Measurements from ENCODE around the gene CAMK2B. TPM values are rescaled to one million over a fixed set of nuclear protein-coding genes. Genes with fewer than 3 reads are reported as not detected.
"Not testable (repeated sequence)": the region's sequence is repeated elsewhere in the genome, so short reads cannot be mapped to it uniquely, and the experiment has no call there.

CAMK2B gene
- polyA plus RNA-seq, 3 donors = 0.13 TPM; not detected in 2

DNA sequence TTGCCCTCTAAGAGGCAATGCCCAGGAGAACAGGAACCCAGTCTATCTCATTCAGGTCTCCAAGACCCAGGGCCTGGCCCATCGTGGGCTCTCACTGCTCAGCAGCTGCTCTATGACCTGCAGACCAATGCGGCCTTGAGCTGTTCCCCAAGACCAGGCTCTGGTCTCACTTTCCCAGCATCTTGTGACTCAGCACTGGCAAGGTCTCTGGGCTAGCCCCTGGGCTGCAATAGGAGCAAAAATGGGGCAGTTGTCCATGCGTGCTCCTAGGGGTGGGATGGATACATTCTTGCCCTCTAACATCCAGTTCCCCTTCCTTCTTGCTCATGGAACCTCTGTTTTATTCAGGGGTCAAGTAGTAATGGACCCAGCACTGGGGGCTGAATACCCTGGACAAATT lies 149.7 kb downstream of the CAMK2B start:
- DNase-seq = no peak
- no peaks in the 10 kb centered on the region for H3K27me3 ChIP-seq (ENCODE audit: control insufficient read depth in 2 of 2, insufficient read depth in 2 of 2, low read length in 2 of 2)
- no peaks in the 10 kb centered on the region for H3K79me2 ChIP-seq (ENCODE audit: insufficient read depth, low read length)
- TF ChIP-seq, protein P1, sequence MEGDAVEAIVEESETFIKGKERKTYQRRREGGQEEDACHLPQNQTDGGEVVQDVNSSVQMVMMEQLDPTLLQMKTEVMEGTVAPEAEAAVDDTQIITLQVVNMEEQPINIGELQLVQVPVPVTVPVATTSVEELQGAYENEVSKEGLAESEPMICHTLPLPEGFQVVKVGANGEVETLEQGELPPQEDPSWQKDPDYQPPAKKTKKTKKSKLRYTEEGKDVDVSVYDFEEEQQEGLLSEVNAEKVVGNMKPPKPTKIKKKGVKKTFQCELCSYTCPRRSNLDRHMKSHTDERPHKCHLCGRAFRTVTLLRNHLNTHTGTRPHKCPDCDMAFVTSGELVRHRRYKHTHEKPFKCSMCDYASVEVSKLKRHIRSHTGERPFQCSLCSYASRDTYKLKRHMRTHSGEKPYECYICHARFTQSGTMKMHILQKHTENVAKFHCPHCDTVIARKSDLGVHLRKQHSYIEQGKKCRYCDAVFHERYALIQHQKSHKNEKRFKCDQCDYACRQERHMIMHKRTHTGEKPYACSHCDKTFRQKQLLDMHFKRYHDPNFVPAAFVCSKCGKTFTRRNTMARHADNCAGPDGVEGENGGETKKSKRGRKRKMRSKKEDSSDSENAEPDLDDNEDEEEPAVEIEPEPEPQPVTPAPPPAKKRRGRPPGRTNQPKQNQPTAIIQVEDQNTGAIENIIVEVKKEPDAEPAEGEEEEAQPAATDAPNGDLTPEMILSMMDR (IDR thresholded peaks at IDR 0.05) = no peak
- peaks cover 3 to 4% (median 4%) of the 10 kb centered on the region in 3 donors for H3K27me3 Mint-ChIP-seq (ENCODE audit: low read depth in 3 of 3)
- H3K4me1 Mint-ChIP-seq = no peaks in the 10 kb centered on the region
- no peak overlapping the region for H3K4me2 ChIP-seq (replicated peaks; ENCODE audit: extremely low read depth, low read length, poor library complexity, severe bottlenecking)
- H3K9ac ChIP-seq (ENCODE audit: insufficient read depth, low read length, poor library complexity, severe bottlenecking) = no peak overlapping the region
- H3K27ac ChIP-seq (ENCODE audit: low read depth in 1 of 2, low read length in 2 of 2) = no peak overlapping the region
- H3K9me3 ChIP-seq (replicated peaks in 1 of 2; ENCODE audit: control insufficient read depth in 1 of 2, insufficient read depth in 1 of 2, low read length in 2 of 2) = peaks cover 0 to 12% of the 10 kb centered on the region in 2 donors
- H3K27ac Mint-ChIP-seq = peak overlapping the region in 1 of 7 donors; percentile 34
- no peaks in the 10 kb centered on the region for H4K20me1 ChIP-seq (ENCODE audit: insufficient read depth, low read length)
- no peaks in the 10 kb centered on the region for H3K36me3 ChIP-seq (replicated peaks in 1 of 2; ENCODE audit: control insufficient read depth in 1 of 2, insufficient read depth in 2 of 2, low read length in 2 of 2)
- intact Hi-C loops (cut with micrococcal nuclease) = no loop called here
- peaks cover 5 to 11% (median 8%) of the 10 kb centered on the region in 7 donors for H3K9me3 Mint-ChIP-seq
- no peaks in the 10 kb centered on the region for H3K4me1 ChIP-seq (ENCODE audit: control insufficient read depth in 1 of 2, insufficient read depth in 2 of 2, low read length in 2 of 2)
- H3K4me3 ChIP-seq (replicated peaks in 1 of 3; ENCODE audit: low read depth in 2 of 3, low read length in 3 of 3) = no peak overlapping the region
- 96% methylated on average over 2 of the region's 3 CpGs for WGBS (ENCODE audit: insufficient coverage)
- H2AFZ ChIP-seq (ENCODE audit: insufficient read depth, low read depth, low read length, poor library complexity, severe bottlenecking) = no peak overlapping the region
- H3K4me3 Mint-ChIP-seq = no peak overlapping the region
- H3K36me3 Mint-ChIP-seq = no peaks in the 10 kb centered on the region

DNA sequence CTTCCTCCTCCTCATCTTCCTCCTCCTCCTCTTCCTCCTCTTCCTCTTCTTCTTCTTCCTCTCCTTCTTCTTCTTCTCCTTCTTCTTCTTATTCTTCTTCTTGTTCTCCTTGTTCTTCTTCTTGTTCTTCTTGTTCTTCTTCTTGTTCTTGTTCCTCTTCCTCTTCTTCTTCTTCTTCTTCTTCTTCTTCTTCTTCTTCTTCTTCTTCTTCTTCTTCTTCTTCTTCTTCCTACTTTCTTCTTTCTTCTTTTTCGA lies 150.8 kb downstream of the CAMK2B start:
- H2AFZ ChIP-seq (ENCODE audit: insufficient read depth, low read depth, low read length, poor library complexity, severe bottlenecking); H3K36me3 Mint-ChIP-seq; H3K27me3 ChIP-seq (ENCODE audit: control insufficient read depth in 2 of 2, insufficient read depth in 2 of 2, low read length in 2 of 2); intact Hi-C loops (cut with micrococcal nuclease); H3K4me1 ChIP-seq (ENCODE audit: control insufficient read depth in 1 of 2, insufficient read depth in 2 of 2, low read length in 2 of 2); H3K79me2 ChIP-seq (ENCODE audit: insufficient read depth, low read length); H3K27me3 Mint-ChIP-seq (ENCODE audit: low read depth in 3 of 3); H3K27ac ChIP-seq (ENCODE audit: low read depth in 1 of 2, low read length in 2 of 2); H3K4me2 ChIP-seq (replicated peaks; ENCODE audit: extremely low read depth, low read length, poor library complexity, severe bottlenecking); H4K20me1 ChIP-seq (ENCODE audit: insufficient read depth, low read length); H3K36me3 ChIP-seq (replicated peaks in 1 of 2; ENCODE audit: control insufficient read depth in 1 of 2, insufficient read depth in 2 of 2, low read length in 2 of 2); DNase-seq; H3K9ac ChIP-seq (ENCODE audit: insufficient read depth, low read length, poor library complexity, severe bottlenecking); H3K4me1 Mint-ChIP-seq; H3K4me3 ChIP-seq (replicated peaks in 1 of 3; ENCODE audit: low read depth in 2 of 3, low read length in 3 of 3): not testable (repeated sequence)
- H3K9me3 Mint-ChIP-seq = peaks cover 5 to 11% (median 8%) of the 10 kb centered on the region in 7 donors
- H3K9me3 ChIP-seq (replicated peaks in 1 of 2; ENCODE audit: control insufficient read depth in 1 of 2, insufficient read depth in 1 of 2, low read length in 2 of 2) = peaks cover 0 to 12% of the 10 kb centered on the region in 2 donors
- peak overlapping the region in 4 of 7 donors; percentile 13 to 73 (median 62) for H3K27ac Mint-ChIP-seq
- WGBS (ENCODE audit: insufficient coverage) = 80% methylated on average over 1 of the region's 1 CpG
- peak overlapping the region; percentile 14 to 37 for H3K4me3 Mint-ChIP-seq

Measured in CD14-positive monocyte (primary cell).